Tibial nerve (tissue), 4 donors: ENCODE data around the gene SKI. TPM values are rescaled to one million over a fixed set of nuclear protein-coding genes. Genes with fewer than 3 reads are reported as not detected.
A peak's percentile ranks its signal among the peaks of the same experiment; 100 is the strongest.

ENCODE experiments used
- DNase-seq, 2 donors: peaks; one replicate each; pipeline ENCODE4 v3.0.0-alpha.2; 2019; ENCODE audit warnings: low spot score in 2 of 2
- H3K27ac ChIP-seq, 4 donors: fragments of 200-600 bp; sonication (generic) in 3 of 4; one replicate each; pipeline ENCODE4 v1.5.1; 2017 to 2019; ENCODE audit warnings: mild to moderate bottlenecking in 1 of 4
- H3K27me3 ChIP-seq, 2 donors: fragments of 200-600 bp; sonication (generic) in 1 of 2; one replicate each; pipeline versions ENCODE4 v1.5.1 to v1.6.0; 2017 to 2019
- H3K36me3 ChIP-seq, 3 donors: fragments of 200-600 bp; sonication (generic); one replicate each; pipeline ENCODE4 v1.5.1; 2018 to 2019
- H3K4me1 ChIP-seq, 4 donors: fragments of 200-600 bp; sonication (generic) in 3 of 4; one replicate each; pipeline ENCODE4 v1.5.1; 2017 to 2019
- H3K4me3 ChIP-seq, 4 donors: fragments of 200-600 bp; sonication (generic) in 3 of 4; one replicate each; pipeline ENCODE4 v1.5.1; 2017 to 2019; ENCODE audit warnings: mild to moderate bottlenecking in 1 of 4, moderate library complexity in 1 of 4
- H3K9me3 ChIP-seq, 4 donors: fragments of 200-600 bp; sonication (generic) in 3 of 4; one replicate each; pipeline ENCODE4 v1.5.1; 2017 to 2019
- CTCF ChIP-seq, 5 experiments: fragments of 200-600 bp in 3 of 5; fragments of 450-650 bp in 2 of 5; sonication (generic) in 3 of 5; IDR thresholded peaks; one replicate each; pipeline ENCODE4 v1.5.1; 2016 to 2019; ENCODE audit warnings: antibody characterized with exemption in 5 of 5, mild to moderate bottlenecking in 3 of 5, moderate library complexity in 2 of 5
- EP300 ChIP-seq, 2 donors: sonication (generic); formaldehyde crosslinking; IDR thresholded peaks; one replicate each; pipeline ENCODE4 v1.6.1; 2017; ENCODE audit warnings: antibody characterized with exemption in 2 of 2, mild to moderate bottlenecking in 1 of 2
- POLR2A ChIP-seq, 2 donors: fragments of 450-650 bp; IDR thresholded peaks; one replicate each; pipeline ENCODE4 v1.6.1; 2017; ENCODE audit warnings: antibody characterized with exemption in 2 of 2, mild to moderate bottlenecking in 2 of 2, moderate library complexity in 2 of 2
- WGBS, 2 donors: methylation state at CpG; one replicate each; pipeline ENCODE4 v1.1.5; 2018; 5-methylcytosine and 5-hydroxymethylcytosine counted together
- total RNA-seq, 4 donors: library from RNA; depleted of rRNA; stranded (reverse); fragments of >200 nt; gene quantifications; one replicate each; pipeline ENCODE4 v1.1.0, GENCODE V29; 2016

SKI gene
- total RNA-seq, 4 donors from 2014 or later = 62.8 to 100 (median 72.2) TPM

GRCh38 chr1:2312515-2313301 lies 84.6 kb downstream of the SKI start:
- TF ChIP-seq EP300 (IDR thresholded peaks at IDR 0.05) = peak in 1 of 2 donors; percentile 42
- TF ChIP-seq CTCF (IDR thresholded peaks at IDR 0.05) = no peak
- H3K9me3 ChIP-seq = no peaks in the 10 kb centered on the region
- H3K4me3 ChIP-seq = no peak overlapping the region
- peak in 1 of 2 donors; percentile 50 for DNase-seq
- peak overlapping the region; percentile 82 to 96 (median 90) for H3K27ac ChIP-seq
- 32 to 42% methylated on average over 15 to 21 of the region's 24 CpGs for WGBS, 2 donors
- H3K4me1 ChIP-seq = peaks cover 11 to 80% (median 61%) of the 10 kb centered on the region in 4 donors
- peaks cover 0 to 21% (median 6%) of the 10 kb centered on the region in 3 donors for H3K36me3 ChIP-seq
- no peaks in the 10 kb centered on the region for H3K27me3 ChIP-seq

GRCh38 chr1:2313651-2314261 lies 85.6 kb downstream of the SKI start:
- TF ChIP-seq CTCF (IDR thresholded peaks at IDR 0.05) (no peak), EP300 (IDR thresholded peaks at IDR 0.05) (no peak)
- H3K27ac ChIP-seq = peak overlapping the region; percentile 82 to 96 (median 90)
- H3K36me3 ChIP-seq = peaks cover 0 to 11% (median 2%) of the 10 kb centered on the region in 3 donors
- no peaks in the 10 kb centered on the region for H3K9me3 ChIP-seq
- peaks cover 11 to 90% (median 62%) of the 10 kb centered on the region in 4 donors for H3K4me1 ChIP-seq
- H3K27me3 ChIP-seq = no peaks in the 10 kb centered on the region
- DNase-seq = no peak
- peak overlapping the region in 3 of 4 donors; percentile 52 to 66 (median 57) for H3K4me3 ChIP-seq
- 51 to 56% methylated on average over 5 to 9 of the region's 18 CpGs for WGBS, 2 donors

- TF ChIP-seq CTCF (IDR thresholded peaks at IDR 0.05) (peak in 1 of 5 experiments; percentile 8), POLR2A (IDR thresholded peaks at IDR 0.05) (no peak), EP300 (IDR thresholded peaks at IDR 0.05) (no peak)
- peak in 1 of 2 donors; percentile 47 for DNase-seq
- WGBS, 2 donors = 1 to 18% methylated on average over 6 to 33 of the region's 54 CpGs
Measured at GRCh38 chr1:2314273-2314802, 86.2 kb downstream of the SKI start.

GRCh38 chr1:2314803-2315673 lies 86.9 kb downstream of the SKI start:
- 15 to 32% methylated on average over 12 to 34 of the region's 91 CpGs for WGBS, 2 donors
- DNase-seq = no peak
- Histone ChIP-seq H3K27ac (peak overlapping the region; percentile 82 to 96 (median 90)), H3K36me3 (peaks cover 0 to 4% (median 0%) of the 10 kb centered on the region in 3 donors), H3K4me1 (peaks cover 11 to 100% (median 67%) of the 10 kb centered on the region in 4 donors), H3K4me3 (peak overlapping the region; percentile 52 to 66 (median 56)), H3K9me3 (no peaks in the 10 kb centered on the region), H3K27me3 (no peaks in the 10 kb centered on the region)
- no peak for TF ChIP-seq EP300 (IDR thresholded peaks at IDR 0.05)
- no peak for TF ChIP-seq POLR2A (IDR thresholded peaks at IDR 0.05)
- TF ChIP-seq CTCF (IDR thresholded peaks at IDR 0.05) = peak; percentile 91 to 100 (median 98)

More at GRCh38 chr1:2314273-2314802, 86.2 kb downstream of the SKI start:
- Histone ChIP-seq H3K27me3 (no peaks in the 10 kb centered on the region), H3K4me1 (peaks cover 11 to 96% (median 65%) of the 10 kb centered on the region in 4 donors), H3K27ac (peak overlapping the region; percentile 82 to 96 (median 90)), H3K4me3 (peak overlapping the region; percentile 52 to 66 (median 56)), H3K9me3 (no peaks in the 10 kb centered on the region), H3K36me3 (peaks cover 0 to 6% (median 0%) of the 10 kb centered on the region in 3 donors)
